GM12865 (cell line): ENCODE results near the gene LHX4.

Experiments
- DNase-seq: peaks from one replicate; pipeline ENCODE4 v3.0.0; 2010; ENCODE audit warnings: low read depth
- H3K4me3 ChIP-seq: 2 replicates; pipeline ENCODE4 v1.5.1; 2011; ENCODE audit warnings: mild to moderate bottlenecking, low read depth, low read length, control low read depth
- CTCF ChIP-seq: IDR thresholded peaks from 2 replicates; pipeline ENCODE4 v1.5.1; 2011; ENCODE audit warnings: low read length, control low read depth, low read depth, inconsistent platforms; ENCODE audit not compliant: insufficient read depth; ENCODE audit errors: missing control alignments

The LHX4 gene

GRCh38 chr1:180262628-180263488, 32.8 kb downstream of the LHX4 start:
- no peak overlapping the region for H3K4me3 ChIP-seq
- no peak for TF ChIP-seq CTCF
- DNase-seq = no peak

- no peak for DNase-seq
- no peak for TF ChIP-seq CTCF
- H3K4me3 ChIP-seq = no peak overlapping the region
These were observed 34.5 kb downstream of the LHX4 start for GRCh38 chr1:180264595-180264994.

GRCh38 chr1:180265201-180265600, 35.1 kb downstream of the LHX4 start:
- no peak for TF ChIP-seq CTCF
- no peak overlapping the region for H3K4me3 ChIP-seq

GRCh38 chr1:180265871-180266270, 35.8 kb downstream of the LHX4 start:
- DNase-seq = no peak
- no peak overlapping the region for H3K4me3 ChIP-seq
- no peak for TF ChIP-seq CTCF

More at GRCh38 chr1:180265201-180265600, 35.1 kb downstream of the LHX4 start:
- DNase-seq = no peak

GRCh38 chr1:180266275-180267210, 36.5 kb downstream of the LHX4 start:
- no peak for TF ChIP-seq CTCF
- no peak overlapping the region for H3K4me3 ChIP-seq
- DNase-seq = no peak

GRCh38 chr1:180267211-180267561, 37.1 kb downstream of the LHX4 start:
- no peak for DNase-seq
- no peak for TF ChIP-seq CTCF
- H3K4me3 ChIP-seq = no peak overlapping the region
